GM19455 (cell line): ENCODE results near the gene ERBB4.
"Not testable (repeated sequence)": the region's sequence is repeated elsewhere in the genome, so short reads cannot be mapped to it uniquely, and the experiment has no call there.

Experiments used
- ATAC-seq: cut with Tn5 transposase; IDR thresholded peaks from one replicate; pipeline ENCODE4 v1.9.1; 2021; ENCODE audit not compliant: unreplicated experiment

The ERBB4 gene

GRCh38 chr2:211748339-211748738 lies 790.3 kb downstream of the ERBB4 start:
- ATAC-seq, result no peak

GRCh38 chr2:211745295-211746097 lies 793.1 kb downstream of the ERBB4 start:
- ATAC-seq, result peak; percentile 94

DNA sequence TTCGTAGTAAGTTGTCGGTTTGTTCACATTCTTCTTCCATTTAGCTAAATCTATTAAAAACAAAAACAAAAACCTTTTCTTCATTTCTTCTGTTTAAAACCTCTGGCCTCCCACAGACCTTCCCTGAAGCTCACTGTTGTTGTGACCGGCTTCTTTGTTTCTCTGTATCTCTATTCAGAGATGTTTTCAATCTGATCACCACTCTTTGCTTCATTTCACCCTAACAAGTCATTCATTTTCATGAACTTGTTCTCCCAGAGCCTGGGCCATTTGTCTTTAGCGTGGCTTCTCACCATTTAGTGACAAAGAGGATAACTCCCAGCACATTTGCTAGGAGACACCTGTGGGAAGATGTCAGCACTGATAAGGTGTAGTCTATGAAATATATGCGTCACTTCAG lies 794.2 kb downstream of the ERBB4 start:
- no peak for ATAC-seq

- ATAC-seq, result no peak
Measured at GRCh38 chr2:211741966-211742365, 796.6 kb downstream of the ERBB4 start.

DNA sequence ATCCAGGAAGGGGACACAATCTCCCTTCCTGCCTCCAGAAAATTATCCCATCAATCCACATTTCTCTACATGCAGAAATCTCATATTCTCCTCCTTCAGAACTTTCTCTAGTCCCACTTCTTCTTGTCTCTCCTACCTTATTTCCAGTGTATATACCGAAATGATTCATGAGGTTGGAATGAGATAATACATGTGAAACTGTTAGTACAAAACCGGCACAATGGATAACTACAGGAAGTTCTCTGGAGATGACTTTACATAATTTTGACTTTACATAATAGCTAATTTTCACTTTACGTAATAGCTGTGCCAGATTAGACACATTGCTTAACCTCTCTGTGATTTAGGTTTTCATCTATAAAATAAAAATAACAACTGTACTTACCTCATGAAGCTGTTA lies 801.3 kb downstream of the ERBB4 start:
- ATAC-seq, result no peak

DNA sequence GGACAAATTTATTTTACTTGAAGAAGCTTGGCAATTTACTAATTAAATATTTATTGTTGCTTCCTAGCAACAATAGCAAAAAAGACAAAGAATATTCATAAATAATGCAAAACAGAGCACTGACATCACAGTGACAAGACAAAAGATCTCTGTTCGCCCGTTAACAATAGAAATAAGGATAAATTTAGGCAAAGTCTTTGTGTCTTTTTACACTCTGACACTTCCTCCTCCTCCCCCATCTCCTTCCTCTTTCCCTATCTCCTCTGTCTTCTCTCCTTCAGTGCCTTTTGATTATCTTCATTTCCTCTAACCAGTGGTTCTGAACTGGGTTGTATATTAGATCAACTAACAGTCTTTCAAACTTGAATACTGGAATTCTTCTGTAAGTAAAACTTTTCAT lies 808.4 kb downstream of the ERBB4 start:
- ATAC-seq, result no peak

DNA sequence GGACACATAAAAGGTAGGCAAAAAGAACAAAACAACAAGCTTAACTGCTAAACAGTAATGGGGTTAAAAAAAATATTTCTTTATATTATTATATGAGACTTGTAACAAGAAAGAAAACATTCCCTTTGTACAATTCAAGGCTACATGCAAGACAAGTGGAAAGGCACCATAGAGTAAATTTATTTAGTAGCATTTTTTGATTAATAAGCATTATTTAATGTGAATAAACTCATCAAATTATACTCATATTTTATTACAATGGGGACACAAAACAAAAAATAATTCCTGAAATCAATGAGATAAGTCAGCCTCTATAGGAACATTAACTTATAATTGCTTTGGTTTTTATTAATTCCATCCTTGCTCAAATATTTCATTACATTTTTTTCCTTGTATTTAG lies 809.2 kb downstream of the ERBB4 start:
- ATAC-seq, result no peak

GRCh38 chr2:211724933-211725332 lies 813.7 kb downstream of the ERBB4 start:
- no peak for ATAC-seq

- ATAC-seq, result no peak
Measured at GRCh38 chr2:211723398-211723797, 815.2 kb downstream of the ERBB4 start.

- no peak for ATAC-seq
Measured at GRCh38 chr2:211722928-211723327, 815.7 kb downstream of the ERBB4 start.

DNA sequence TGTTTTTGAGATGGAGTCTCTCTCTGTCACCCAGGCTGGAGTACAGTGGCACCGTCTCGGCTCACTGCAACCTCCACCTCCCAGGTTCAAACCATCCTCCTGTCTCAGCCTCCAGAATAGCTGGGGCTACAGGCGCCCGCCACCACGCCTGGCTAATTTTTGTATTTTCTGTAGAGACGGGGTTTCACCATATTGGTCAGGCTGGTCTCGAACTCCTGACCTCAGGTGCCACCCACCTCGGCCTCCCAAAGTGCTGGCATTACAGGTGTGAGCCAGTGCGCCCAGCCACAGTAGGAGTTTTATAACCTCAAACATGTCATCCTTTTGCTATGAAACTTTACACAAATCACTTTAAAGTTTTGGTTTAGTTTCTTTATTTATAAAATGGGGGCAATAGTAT lies 816.7 kb downstream of the ERBB4 start:
- not testable (repeated sequence) for ATAC-seq

DNA sequence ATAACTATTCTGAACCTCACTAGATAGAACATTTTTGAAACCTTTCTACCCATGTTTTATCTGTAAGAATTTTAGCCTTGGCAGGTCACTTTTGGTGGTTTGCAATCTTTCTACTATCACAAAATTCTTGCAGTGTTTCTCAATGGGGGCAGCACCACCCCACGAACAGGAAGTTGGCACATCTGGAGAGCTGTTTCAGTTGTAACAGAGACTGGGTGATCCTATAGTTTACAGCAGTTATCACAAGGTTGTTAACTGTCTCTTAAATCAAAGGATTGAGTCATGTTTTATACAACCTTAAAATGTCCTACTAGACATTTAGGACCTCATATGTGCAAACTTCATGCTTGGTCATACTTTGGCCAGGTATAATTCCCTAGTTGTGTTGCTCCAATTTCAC lies 829.2 kb downstream of the ERBB4 start:
- no peak for ATAC-seq

DNA sequence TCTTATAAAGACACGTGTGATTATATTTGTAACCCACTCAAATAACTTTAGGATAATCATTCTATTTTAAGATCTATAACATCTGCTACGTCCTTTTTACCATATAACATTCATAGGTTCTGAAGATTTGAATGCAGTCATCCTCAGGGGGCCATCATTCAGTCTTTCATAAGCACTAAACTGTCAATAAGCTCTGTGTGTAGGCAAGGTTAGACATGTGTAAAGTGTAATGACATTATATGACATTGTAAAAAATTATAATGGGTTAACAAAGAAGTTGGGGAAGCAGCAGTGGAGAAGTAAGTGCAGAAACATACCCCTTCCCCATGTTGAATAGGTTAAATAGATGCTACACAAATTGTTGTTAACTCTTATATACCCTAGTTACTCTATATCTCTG lies 845.9 kb downstream of the ERBB4 start:
- ATAC-seq, result no peak

DNA sequence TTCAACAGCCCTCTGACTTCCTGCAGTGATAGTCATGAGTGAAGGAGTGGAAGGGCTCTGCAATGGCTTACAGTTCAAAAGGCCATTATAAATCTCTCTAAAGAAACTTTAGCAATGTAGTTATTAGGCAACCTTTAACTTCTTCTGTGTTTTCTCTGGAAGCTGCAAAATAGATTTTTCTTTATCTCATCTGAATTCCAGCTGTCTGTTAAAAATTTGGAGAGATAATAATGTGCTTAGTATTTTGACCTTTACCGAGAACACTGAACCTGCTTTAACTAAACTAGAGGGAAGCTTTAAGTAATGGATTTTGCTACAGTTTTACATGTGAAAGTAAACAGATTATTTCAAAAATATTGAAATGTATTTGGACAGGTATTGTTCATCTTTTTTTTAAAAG lies 847.9 kb downstream of the ERBB4 start:
- ATAC-seq, result no peak

- ATAC-seq, result no peak
Measured at GRCh38 chr2:211688196-211688595, 850.4 kb downstream of the ERBB4 start.

GRCh38 chr2:211674715-211675114 lies 863.9 kb downstream of the ERBB4 start:
- ATAC-seq, result no peak

GRCh38 chr2:211673133-211673905 lies 865.3 kb downstream of the ERBB4 start:
- no peak for ATAC-seq

DNA sequence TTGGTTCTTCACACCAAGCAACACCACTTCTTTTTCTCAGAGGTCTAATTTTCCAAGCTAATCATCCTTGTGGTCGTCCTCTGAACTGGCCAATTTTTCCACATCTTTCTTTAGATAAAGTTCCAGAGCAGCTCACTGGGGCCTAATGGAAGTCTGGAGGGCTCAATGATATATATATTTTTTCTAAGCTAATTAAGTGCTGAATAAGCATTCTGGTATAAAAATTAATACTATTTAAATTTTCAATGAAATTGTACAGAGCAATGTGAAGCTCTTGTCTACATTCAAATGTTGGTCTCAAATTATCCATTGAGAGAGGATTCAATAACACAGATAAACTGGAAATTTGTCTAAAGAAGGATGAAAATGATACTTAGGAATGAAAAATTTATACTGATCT lies 866.6 kb downstream of the ERBB4 start:
- ATAC-seq, result no peak

- no peak for ATAC-seq
Measured at GRCh38 chr2:211665299-211665698, 873.3 kb downstream of the ERBB4 start.

DNA sequence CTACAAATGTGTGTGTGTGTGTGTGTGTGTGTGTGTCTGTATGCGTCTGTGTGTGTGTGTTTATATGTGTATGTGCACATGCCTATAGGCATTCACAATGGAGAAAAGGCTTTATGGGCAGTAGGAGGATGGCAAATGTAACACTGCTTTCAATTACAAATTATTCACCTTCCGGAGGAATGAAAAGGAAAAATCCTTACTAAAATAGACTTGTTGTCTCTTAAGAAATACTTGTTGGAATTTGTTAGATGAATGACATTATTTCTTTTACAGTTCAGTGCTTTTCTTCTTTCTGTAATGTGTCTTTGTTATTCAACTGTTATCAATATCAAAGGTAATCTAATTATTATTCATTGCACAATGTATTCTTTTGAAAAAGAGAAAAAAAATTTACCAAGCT lies 874.3 kb downstream of the ERBB4 start:
- no peak for ATAC-seq

GRCh38 chr2:211654211-211654780 lies 884.3 kb downstream of the ERBB4 start:
- no peak for ATAC-seq

GRCh38 chr2:211652327-211652726 lies 886.3 kb downstream of the ERBB4 start:
- ATAC-seq, result no peak
